Vagina (tissue), 2 donors: ENCODE data around the gene SAMD4B.

ENCODE experiments used
- POLR2A ChIP-seq, 2 donors: fragments of 450-650 bp; IDR thresholded peaks; one replicate each; pipeline ENCODE4 v1.6.1; 2017; ENCODE audit warnings: antibody characterized with exemption in 2 of 2, mild to moderate bottlenecking in 2 of 2, moderate library complexity in 2 of 2
- POLR2AphosphoS5 ChIP-seq, 2 donors: sonication (generic); formaldehyde crosslinking; IDR thresholded peaks; one replicate each; pipeline ENCODE4 v1.9.0; 2017; ENCODE audit warnings: antibody characterized with exemption in 2 of 2, mild to moderate bottlenecking in 2 of 2, low read depth in 1 of 2; ENCODE audit not compliant: insufficient read depth in 1 of 2
- TF ChIP-seq, protein P1 (sequence below), 3 experiments: fragments of 450-650 bp in 2 of 3; fragments of 200-600 bp in 1 of 3; sonication (generic) in 1 of 3; IDR thresholded peaks; one replicate each; pipeline ENCODE4 v1.5.1; 2017 to 2019; ENCODE audit warnings: antibody characterized with exemption in 3 of 3, mild to moderate bottlenecking in 2 of 3, moderate library complexity in 2 of 3

DNA sequence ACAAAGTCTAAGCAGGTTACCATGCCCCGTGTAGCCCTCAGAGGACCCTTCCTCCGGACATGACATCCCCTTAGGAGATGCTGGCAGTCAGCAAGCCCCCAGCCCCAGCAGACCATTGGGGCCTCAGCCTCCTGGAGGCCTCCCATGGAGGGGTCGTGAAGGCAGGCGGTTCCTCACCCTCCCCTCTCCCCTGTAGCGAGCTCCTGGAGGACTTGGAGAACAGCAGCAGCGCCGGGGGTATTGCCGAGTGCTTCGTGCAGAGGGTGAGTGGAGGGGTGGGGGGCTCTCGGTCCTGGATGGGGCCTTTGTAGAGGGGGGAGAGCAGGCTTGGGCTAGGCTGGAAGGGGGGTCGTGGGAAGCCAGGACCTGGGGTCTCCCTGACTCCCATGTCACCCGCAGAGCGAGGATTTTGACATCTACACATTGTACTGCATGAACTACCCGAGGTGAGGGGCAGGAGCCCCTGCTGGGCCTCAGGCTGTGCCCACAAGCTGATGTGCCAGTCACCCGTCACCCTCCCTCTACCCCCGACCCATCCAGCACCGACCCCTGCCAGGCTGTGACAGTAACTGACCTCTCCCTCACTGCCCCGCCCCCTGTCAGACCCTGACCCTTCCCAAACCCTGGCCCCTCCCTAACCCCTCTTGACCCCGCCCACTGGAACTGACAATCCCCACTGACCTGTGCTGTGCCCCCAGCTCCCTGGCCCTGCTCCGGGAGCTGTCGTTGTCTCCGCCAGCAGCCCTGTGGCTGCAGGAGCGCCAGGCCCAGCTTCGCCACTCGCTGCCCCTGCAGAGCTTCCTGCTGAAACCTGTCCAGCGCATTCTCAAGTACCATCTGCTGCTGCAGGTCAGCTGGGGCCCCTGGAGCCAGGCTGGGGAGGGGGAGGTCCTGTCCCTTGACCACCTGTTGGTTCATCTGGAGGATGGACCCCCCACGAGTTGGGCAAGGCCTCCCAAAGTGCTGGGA is 74.2 kb downstream of the SAMD4B start:
- no peak for TF ChIP-seq POLR2A (IDR thresholded peaks at IDR 0.05)
- TF ChIP-seq, protein P1, sequence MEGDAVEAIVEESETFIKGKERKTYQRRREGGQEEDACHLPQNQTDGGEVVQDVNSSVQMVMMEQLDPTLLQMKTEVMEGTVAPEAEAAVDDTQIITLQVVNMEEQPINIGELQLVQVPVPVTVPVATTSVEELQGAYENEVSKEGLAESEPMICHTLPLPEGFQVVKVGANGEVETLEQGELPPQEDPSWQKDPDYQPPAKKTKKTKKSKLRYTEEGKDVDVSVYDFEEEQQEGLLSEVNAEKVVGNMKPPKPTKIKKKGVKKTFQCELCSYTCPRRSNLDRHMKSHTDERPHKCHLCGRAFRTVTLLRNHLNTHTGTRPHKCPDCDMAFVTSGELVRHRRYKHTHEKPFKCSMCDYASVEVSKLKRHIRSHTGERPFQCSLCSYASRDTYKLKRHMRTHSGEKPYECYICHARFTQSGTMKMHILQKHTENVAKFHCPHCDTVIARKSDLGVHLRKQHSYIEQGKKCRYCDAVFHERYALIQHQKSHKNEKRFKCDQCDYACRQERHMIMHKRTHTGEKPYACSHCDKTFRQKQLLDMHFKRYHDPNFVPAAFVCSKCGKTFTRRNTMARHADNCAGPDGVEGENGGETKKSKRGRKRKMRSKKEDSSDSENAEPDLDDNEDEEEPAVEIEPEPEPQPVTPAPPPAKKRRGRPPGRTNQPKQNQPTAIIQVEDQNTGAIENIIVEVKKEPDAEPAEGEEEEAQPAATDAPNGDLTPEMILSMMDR (IDR thresholded peaks at IDR 0.05) = no peak
- no peak for TF ChIP-seq POLR2AphosphoS5 (IDR thresholded peaks at IDR 0.05; ENCODE audit: insufficient read depth in 1 of 2, low read depth in 1 of 2)
